ENCODE data around the gene SS18L1.

SS18L1 gene

GRCh38 chr20:62168061-62168460 lies 24.5 kb downstream of the SS18L1 start:
- FAIRE-seq, result peak; percentile 90
- DNase-seq (ENCODE audit: insufficient read length, low spot score), result no peak

GRCh38 chr20:62168890-62169435 lies 25.4 kb downstream of the SS18L1 start:
- peak; percentile 76 for FAIRE-seq

GRCh38 chr20:62170536-62170935 lies 27.0 kb downstream of the SS18L1 start:
- no peak for FAIRE-seq
- no peak for DNase-seq (ENCODE audit: insufficient read length, low spot score)

More at GRCh38 chr20:62168890-62169435, 25.4 kb downstream of the SS18L1 start:
- DNase-seq (ENCODE audit: insufficient read length, low spot score), result no peak

- DNase-seq (ENCODE audit: insufficient read length, low spot score) (no peak), FAIRE-seq (no peak)
Observed at GRCh38 chr20:62171245-62171644, 27.7 kb downstream of the SS18L1 start.

- DNase-seq (ENCODE audit: insufficient read length, low spot score) (no peak), FAIRE-seq (peak; percentile 83)
Observed at GRCh38 chr20:62172666-62173065, 29.1 kb downstream of the SS18L1 start.

GRCh38 chr20:62174021-62174804 lies 30.6 kb downstream of the SS18L1 start:
- peak; percentile 68 for FAIRE-seq

GRCh38 chr20:62174870-62175624 lies 31.5 kb downstream of the SS18L1 start:
- FAIRE-seq (peak; percentile 23), DNase-seq (ENCODE audit: insufficient read length, low spot score) (no peak)

More at GRCh38 chr20:62174021-62174804, 30.6 kb downstream of the SS18L1 start:
- no peak for DNase-seq (ENCODE audit: insufficient read length, low spot score)

GRCh38 chr20:62175711-62176110 lies 32.1 kb downstream of the SS18L1 start:
- DNase-seq (ENCODE audit: insufficient read length, low spot score), result no peak
- FAIRE-seq, result peak; percentile 31

GRCh38 chr20:62176866-62177265 lies 33.3 kb downstream of the SS18L1 start:
- DNase-seq (ENCODE audit: insufficient read length, low spot score) (no peak), FAIRE-seq (peak; percentile 42)

GRCh38 chr20:62177307-62177706 lies 33.7 kb downstream of the SS18L1 start:
- DNase-seq (ENCODE audit: insufficient read length, low spot score), result no peak
- peak; percentile 70 for FAIRE-seq

GRCh38 chr20:62178316-62179161 lies 35.0 kb downstream of the SS18L1 start:
- DNase-seq (ENCODE audit: insufficient read length, low spot score) (no peak), FAIRE-seq (no peak)

GRCh38 chr20:62179162-62179504 lies 35.6 kb downstream of the SS18L1 start:
- no peak for DNase-seq (ENCODE audit: insufficient read length, low spot score)
- no peak for FAIRE-seq

- DNase-seq (ENCODE audit: insufficient read length, low spot score), result no peak
- no peak for FAIRE-seq
Observed at GRCh38 chr20:62181808-62182207, 38.2 kb downstream of the SS18L1 start.

- FAIRE-seq (peak; percentile 98), DNase-seq (ENCODE audit: insufficient read length, low spot score) (peak; percentile 100)
Observed at GRCh38 chr20:62182469-62183425, 39.2 kb downstream of the SS18L1 start, which contains the start of gene MTG2. TSS of gene MTG2 (plus strand) at chr20:62183028. CDS start at chr20:62193421, 10,393 bp downstream.

- FAIRE-seq (peak; percentile 51), DNase-seq (ENCODE audit: insufficient read length, low spot score) (peak; percentile 55)
Observed at GRCh38 chr20:62183426-62184142, 40.0 kb downstream of the SS18L1 start.

- FAIRE-seq, result no peak
- DNase-seq (ENCODE audit: insufficient read length, low spot score), result no peak
Observed at GRCh38 chr20:62186096-62186426, 42.5 kb downstream of the SS18L1 start.

GRCh38 chr20:62186887-62187866 lies 43.6 kb downstream of the SS18L1 start:
- DNase-seq (ENCODE audit: insufficient read length, low spot score) (no peak), FAIRE-seq (no peak)
